ENCODE measurements around the gene C1orf87.

The C1orf87 gene

DNA sequence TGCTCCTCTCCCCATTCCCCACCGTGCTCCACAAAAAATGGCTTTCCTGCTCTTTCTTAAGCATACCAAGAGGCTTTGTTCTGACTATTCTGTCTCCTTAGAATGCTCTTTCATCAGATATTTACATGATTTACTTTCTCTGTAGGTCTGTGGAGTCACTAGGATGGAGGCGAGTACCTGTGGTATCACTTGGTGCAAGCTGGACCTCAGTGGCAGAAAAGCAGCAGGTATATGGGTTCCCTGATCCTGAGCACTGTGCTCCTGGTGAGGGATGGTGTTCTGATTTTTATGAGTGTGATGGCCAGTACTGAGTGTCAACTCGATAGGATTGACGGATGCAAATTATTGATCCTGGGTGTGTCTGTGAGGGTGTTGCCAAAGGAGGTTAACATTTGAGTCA lies 10.0 kb downstream of the C1orf87 start:
- DNase-seq (ENCODE audit: low read depth), result no peak

GRCh38 chr1:60059468-60059867 lies 14.1 kb downstream of the C1orf87 start:
- no peak for DNase-seq (ENCODE audit: low read depth)

GRCh38 chr1:60055336-60055735 lies 18.2 kb downstream of the C1orf87 start:
- DNase-seq (ENCODE audit: low read depth), result no peak

- no peak for DNase-seq (ENCODE audit: low read depth)
Measured at GRCh38 chr1:60054374-60054773, 19.2 kb downstream of the C1orf87 start.

- no peak for DNase-seq (ENCODE audit: low read depth)
Measured at GRCh38 chr1:60052601-60053000, 21.0 kb downstream of the C1orf87 start.

- DNase-seq (ENCODE audit: low read depth), result no peak
Measured at GRCh38 chr1:60051191-60051590, 22.4 kb downstream of the C1orf87 start.

GRCh38 chr1:60049188-60049587 lies 24.4 kb downstream of the C1orf87 start:
- DNase-seq (ENCODE audit: low read depth), result no peak

- DNase-seq (ENCODE audit: low read depth), result no peak
Measured at GRCh38 chr1:60044881-60045280, 28.7 kb downstream of the C1orf87 start.

GRCh38 chr1:60041783-60042182 lies 31.8 kb downstream of the C1orf87 start:
- no peak for DNase-seq (ENCODE audit: low read depth)

DNA sequence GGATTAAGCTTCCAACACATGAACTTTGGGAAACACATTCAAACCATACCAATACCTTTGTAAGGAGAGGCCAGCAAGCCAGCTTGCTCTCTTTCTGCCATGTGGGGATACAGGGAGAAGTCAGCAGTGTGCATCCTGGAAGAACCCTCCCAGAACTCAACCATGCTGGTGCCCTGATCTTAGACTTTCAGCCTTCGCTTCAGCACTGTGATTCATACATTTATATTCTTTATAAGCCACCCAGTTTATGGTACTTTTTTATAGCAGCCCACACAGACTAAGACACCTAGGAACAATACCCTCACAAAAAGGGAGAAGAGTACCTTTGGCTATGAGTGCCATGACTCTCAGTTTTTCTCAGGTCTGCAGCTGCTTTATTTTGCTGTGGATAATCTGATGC lies 35.9 kb downstream of the C1orf87 start:
- no peak for DNase-seq (ENCODE audit: low read depth)

GRCh38 chr1:60036856-60037460 lies 36.6 kb downstream of the C1orf87 start:
- DNase-seq (ENCODE audit: low read depth), result no peak

GRCh38 chr1:60035921-60036320 lies 37.6 kb downstream of the C1orf87 start:
- DNase-seq (ENCODE audit: low read depth), result no peak

- no peak for DNase-seq (ENCODE audit: low read depth)
Measured at GRCh38 chr1:60034999-60035398, 38.6 kb downstream of the C1orf87 start.

DNA sequence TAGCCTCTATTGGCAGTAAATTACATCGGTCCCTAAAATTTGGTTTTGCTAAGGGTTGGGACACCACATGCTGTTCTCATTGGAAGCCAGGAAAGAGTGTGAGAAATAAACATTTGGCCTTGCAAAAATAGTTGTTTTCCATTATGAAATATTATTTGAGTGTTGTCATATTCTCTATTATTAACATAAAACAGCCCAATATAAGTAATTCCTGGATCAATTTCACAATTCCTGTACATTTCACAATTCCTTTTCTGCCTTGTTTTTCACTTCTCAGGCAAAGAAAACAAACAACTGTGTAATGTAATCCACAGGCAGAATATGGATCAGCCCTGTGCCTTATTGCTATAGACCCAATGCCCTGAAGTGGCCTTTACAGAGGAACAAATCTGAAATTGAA lies 40.5 kb downstream of the C1orf87 start:
- no peak for DNase-seq (ENCODE audit: low read depth)

GRCh38 chr1:60031146-60031545 lies 42.4 kb downstream of the C1orf87 start:
- DNase-seq (ENCODE audit: low read depth), result no peak

DNA sequence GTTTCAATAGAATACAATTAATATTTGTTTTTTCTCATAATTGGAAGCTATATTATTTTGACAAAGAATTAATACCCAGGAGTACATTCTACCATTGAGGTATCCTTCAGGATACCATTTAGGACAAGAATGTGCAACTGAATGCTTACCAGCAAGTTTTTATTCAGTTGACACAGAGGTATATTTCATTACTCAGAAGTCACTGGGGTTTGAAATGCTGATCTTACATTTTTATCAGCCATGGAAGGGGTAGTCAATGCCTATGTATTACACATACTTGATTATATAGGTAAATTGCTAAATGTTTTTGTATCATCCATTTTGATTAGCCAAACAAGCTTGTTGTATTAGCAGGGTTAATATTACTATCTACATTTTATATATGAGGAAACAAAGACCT lies 48.0 kb downstream of the C1orf87 start:
- DNase-seq (ENCODE audit: low read depth), result no peak

- no peak for DNase-seq (ENCODE audit: low read depth)
Measured at GRCh38 chr1:60017508-60018205, 55.9 kb downstream of the C1orf87 start.

- no peak for DNase-seq (ENCODE audit: low read depth)
Measured at GRCh38 chr1:60010690-60011089, 62.9 kb downstream of the C1orf87 start.

DNA sequence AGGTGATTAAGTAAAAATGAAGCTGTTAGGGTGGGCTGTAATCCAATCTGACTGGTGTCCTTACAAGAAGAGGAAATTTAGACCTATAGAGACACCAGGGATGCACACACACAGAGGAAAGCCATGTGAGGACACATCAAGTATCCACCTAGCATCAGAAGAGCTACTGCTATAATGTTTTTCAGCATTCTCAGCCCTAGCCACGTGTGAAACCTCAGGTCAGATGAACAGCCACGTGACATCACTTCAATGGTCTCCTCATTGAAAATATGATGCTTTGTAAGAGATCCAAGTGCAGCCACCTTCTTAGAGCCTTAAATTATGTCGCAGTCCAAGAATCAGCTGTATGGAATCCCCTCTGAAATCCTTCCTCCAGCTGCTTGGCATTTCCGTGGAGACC lies 65.1 kb downstream of the C1orf87 start:
- no peak for DNase-seq (ENCODE audit: low read depth)

GRCh38 chr1:60000625-60001024 lies 72.9 kb downstream of the C1orf87 start:
- no peak for DNase-seq (ENCODE audit: low read depth)

GRCh38 chr1:59999746-60000145 lies 73.8 kb downstream of the C1orf87 start:
- no peak for DNase-seq (ENCODE audit: low read depth)

DNA sequence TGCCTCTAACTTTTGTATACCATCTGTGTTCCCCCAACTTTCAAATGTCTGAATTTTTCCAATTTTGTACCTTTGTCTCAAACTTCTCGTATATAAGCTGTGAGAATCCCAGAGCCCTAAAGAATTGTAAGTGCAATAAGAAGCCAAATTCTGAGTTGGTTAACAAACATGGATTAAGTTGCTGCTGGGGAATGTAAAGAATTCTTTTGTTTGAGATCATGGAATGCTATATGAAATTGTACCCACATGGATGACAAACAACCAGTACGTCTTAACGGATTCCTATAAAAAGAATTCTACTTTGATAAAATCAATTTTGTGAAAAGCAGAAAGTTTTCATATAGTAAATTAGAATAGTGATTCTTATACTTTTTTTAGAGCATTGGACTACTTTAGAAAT lies 74.6 kb downstream of the C1orf87 start:
- DNase-seq (ENCODE audit: low read depth), result no peak

GRCh38 chr1:59997479-59998115 lies 76.0 kb downstream of the C1orf87 start:
- no peak for DNase-seq (ENCODE audit: low read depth)

Measured in stimulated activated CD8-positive, alpha-beta memory T cell treated with anti-CD3 and anti-CD28 coated beads, Interleukin-12 subunit alpha, Interleukin-12 subunit beta, amount 100 ng/mL, for 1 hour (primary cell).